ENCODE data around the gene WNT16.

Gene WNT16

DNA sequence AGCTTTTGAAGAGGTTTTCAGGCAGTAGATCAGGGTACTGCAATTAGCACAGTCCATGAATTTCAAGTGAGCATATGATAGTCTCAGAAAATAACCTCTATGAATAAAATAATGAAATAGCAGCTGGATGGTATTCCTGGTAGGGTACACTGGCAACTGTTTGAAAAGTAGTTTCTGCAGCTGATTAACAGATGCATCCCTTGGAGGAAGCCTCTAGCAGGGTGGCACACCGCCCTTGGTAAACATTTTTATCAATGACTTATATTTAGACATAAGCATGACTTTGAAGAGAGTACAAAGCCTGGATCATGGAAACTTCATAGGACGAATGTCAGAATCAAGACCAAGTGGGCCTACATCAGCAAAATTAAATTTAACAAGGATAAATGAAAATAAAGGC, 26.8 kb downstream of the WNT16 start:
- H3K27ac ChIP-seq = no peak overlapping the region
- TF ChIP-seq, protein P1, sequence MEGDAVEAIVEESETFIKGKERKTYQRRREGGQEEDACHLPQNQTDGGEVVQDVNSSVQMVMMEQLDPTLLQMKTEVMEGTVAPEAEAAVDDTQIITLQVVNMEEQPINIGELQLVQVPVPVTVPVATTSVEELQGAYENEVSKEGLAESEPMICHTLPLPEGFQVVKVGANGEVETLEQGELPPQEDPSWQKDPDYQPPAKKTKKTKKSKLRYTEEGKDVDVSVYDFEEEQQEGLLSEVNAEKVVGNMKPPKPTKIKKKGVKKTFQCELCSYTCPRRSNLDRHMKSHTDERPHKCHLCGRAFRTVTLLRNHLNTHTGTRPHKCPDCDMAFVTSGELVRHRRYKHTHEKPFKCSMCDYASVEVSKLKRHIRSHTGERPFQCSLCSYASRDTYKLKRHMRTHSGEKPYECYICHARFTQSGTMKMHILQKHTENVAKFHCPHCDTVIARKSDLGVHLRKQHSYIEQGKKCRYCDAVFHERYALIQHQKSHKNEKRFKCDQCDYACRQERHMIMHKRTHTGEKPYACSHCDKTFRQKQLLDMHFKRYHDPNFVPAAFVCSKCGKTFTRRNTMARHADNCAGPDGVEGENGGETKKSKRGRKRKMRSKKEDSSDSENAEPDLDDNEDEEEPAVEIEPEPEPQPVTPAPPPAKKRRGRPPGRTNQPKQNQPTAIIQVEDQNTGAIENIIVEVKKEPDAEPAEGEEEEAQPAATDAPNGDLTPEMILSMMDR (conservative IDR thresholded peaks at IDR 0.05; ENCODE audit: low read depth) = no peak
- DNase-seq (ENCODE audit: low spot score) = no peak
- POLR2A ChIA-PET (ENCODE audit: low non-redundant PET) = no interaction called here
- CTCF ChIA-PET = interaction anchor here (0.7 kb wide), 1 partner anchor 108 kb away, joined by 4 read pairs; no protein-coding TSS in a partner anchor

DNA sequence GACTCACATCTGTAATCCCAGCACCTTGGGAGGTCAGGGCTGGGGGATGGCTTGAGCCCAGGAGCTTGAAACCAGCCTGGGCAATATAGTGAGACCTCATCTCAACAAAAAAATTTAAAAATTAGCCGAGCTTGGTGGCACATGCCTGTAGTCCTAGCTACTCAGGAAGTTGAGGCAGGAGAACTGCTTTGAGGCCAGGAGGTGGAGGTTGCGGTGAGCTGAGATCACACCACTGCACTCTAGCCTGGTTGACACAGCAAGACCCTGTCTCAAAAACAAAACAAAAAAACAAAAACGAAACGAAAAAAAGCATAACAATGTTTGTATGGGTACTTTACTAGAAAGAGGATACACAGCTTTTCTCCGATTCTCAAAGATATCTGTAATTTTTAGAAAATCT, 31.8 kb downstream of the WNT16 start:
- no peak for DNase-seq (ENCODE audit: low spot score)
- no peak overlapping the region for H3K27ac ChIP-seq
- TF ChIP-seq, protein P1 (conservative IDR thresholded peaks at IDR 0.05; ENCODE audit: low read depth) = no peak
- ChIA-PET CTCF (interaction anchor here (1.3 kb wide), 1 partner anchor 9 kb away, joined by 3 read pairs; no protein-coding TSS in a partner anchor), POLR2A (ENCODE audit: low non-redundant PET) (no interaction called here)

DNA sequence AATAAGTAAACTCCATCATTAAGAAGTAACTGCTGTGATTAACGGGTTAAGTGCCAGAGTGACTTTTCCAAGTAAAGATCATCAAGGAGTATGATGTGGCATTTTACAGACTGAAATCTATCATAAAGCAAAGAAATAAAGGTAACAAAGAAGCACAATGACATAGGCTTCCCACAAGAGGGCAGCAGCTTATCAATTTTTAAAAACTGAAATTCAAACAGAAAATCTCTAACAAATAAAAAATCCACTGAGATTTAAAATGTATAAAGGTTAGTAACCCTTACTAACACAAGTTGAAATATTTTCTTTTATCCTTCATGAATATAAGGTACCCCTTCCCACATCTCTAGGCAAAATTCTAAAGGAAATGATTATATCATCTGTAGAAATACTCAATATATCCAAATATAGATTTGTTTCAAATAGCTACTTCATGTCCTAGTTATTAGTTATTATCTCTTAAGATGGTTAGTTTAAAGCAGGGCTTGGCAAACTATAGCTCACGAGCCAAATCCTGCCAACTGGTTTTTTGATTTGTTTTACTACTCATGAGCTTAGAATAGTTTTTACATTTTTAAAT, 38.1 kb downstream of the WNT16 start:
- peak; percentile 19 for DNase-seq (ENCODE audit: low spot score)
- H3K27ac ChIP-seq = no peak overlapping the region
- ChIA-PET CTCF (interaction anchor here (0.6 to 2.2 kb wide), 9 partner anchors 14 to 628 kb away, joined by 3 to 12 read pairs (median 5); partner anchors contain the start of gene FAM3C), POLR2A (ENCODE audit: low non-redundant PET) (no interaction called here)
- TF ChIP-seq, protein P1 (conservative IDR thresholded peaks at IDR 0.05; ENCODE audit: low read depth) = peak; percentile 88

DNA sequence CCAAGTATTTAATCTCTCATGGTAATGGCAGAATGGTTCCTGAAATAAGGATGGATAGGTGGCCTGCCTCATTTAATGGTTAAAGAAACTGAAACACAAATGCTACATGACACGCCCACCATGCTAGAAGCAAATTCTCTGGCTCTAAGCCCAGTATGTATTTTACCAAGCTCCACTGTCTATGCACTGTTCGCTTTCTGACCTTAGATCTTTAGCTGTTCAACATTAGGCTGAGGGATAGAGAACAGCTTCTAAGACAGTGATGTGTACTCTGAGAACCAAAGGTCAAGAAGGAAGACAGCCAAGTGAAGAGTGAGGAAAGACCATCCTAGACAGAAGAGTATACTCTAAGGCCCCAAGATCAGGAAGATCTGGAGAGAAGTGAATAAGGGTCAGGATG, 40.7 kb downstream of the WNT16 start:
- no peak for DNase-seq (ENCODE audit: low spot score)
- no peak overlapping the region for H3K27ac ChIP-seq
- TF ChIP-seq, protein P1 (conservative IDR thresholded peaks at IDR 0.05; ENCODE audit: low read depth) = no peak
- ChIA-PET CTCF (no interaction called here), POLR2A (ENCODE audit: low non-redundant PET) (no interaction called here)

DNA sequence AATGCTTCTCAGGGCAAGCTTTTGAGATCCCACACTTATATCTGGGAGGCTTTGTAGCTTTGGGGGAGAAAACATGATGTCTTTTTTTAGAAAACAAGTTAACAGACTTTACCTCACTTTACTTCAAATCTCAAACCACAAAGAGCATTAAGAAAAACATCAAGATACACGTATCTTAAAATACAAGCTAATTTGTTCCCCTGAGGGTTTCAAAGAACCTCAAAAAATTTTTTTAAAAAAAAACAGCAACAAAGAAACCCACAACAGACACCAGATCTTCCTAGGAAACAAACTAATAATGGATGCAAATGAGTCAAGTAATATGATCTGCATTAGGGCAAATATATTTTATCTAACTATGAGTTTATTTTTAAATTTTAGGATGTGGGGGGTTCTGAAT, 42.6 kb downstream of the WNT16 start:
- POLR2A ChIA-PET (ENCODE audit: low non-redundant PET) = no interaction called here
- CTCF ChIA-PET = interaction anchor here (0.6 to 1.1 kb wide), 2 partner anchors 623 to 1098 kb away, joined by 3 to 5 read pairs; no protein-coding TSS in a partner anchor
- H3K27ac ChIP-seq = no peak overlapping the region
- DNase-seq (ENCODE audit: low spot score) = no peak
- TF ChIP-seq, protein P1 (conservative IDR thresholded peaks at IDR 0.05; ENCODE audit: low read depth) = no peak

DNA sequence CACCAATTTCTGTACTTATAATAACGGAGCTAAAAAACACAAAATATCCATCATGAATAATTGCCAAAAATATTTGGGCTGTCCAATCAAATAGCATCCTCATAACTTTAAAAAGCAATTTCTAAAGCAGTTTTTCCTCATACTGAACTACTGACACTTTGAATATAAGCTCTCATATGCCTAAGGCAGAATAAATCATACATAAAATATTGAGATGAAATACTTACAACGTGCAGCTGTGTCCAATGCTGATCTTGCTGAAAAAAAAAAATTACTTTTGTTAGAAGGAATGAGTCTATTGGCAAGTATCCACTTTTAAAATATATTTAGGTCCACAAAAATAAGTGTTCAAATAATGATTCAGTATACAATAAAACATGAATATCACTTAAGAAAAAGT, 43.1 kb downstream of the WNT16 start:
- POLR2A ChIA-PET (ENCODE audit: low non-redundant PET) = no interaction called here
- no peak for DNase-seq (ENCODE audit: low spot score)
- no peak overlapping the region for H3K27ac ChIP-seq
- CTCF ChIA-PET = interaction anchor here (0.6 to 1.5 kb wide), 3 partner anchors 24 to 1097 kb away, joined by 3 to 5 read pairs (median 5); partner anchors contain the start of gene FAM3C
- TF ChIP-seq, protein P1 (conservative IDR thresholded peaks at IDR 0.05; ENCODE audit: low read depth) = no peak

Data from RWPE1 (cell line).